AG04449 (cell line): Measurements from ENCODE around the gene PSMD11.
"Not testable (repeated sequence)": the region's sequence is repeated elsewhere in the genome, so short reads cannot be mapped to it uniquely, and the experiment has no call there.

Experiments used
- CTCF ChIA-PET: fragments of 350-600 bp; formaldehyde crosslinking; extraction: SDS; loops from one replicate; lab custom pipeline; 2021; ENCODE audit warnings: antibody characterized with exemption; lab: Yijun Ruan, JAX
- POLR2A ChIA-PET: fragments of 400-600, 350-600 bp; formaldehyde crosslinking; extraction: SDS; loops from one replicate; lab custom pipeline; 2020; ENCODE audit warnings: antibody characterized with exemption, inconsistent platforms; lab: Yijun Ruan, JAX
- DNase-seq: peaks from one replicate; pipeline ENCODE4 v3.0.0-alpha.2; 2010; ENCODE audit warnings: low read depth, low spot score
- H3K4me3 ChIP-seq: 2 replicates; pipeline ENCODE4 v1.5.1; 2011; ENCODE audit warnings: low read depth, mild to moderate bottlenecking, control low read depth, low read length
- TF ChIP-seq, protein P1 (sequence below): IDR thresholded peaks from one replicate; pipeline ENCODE4 v1.5.1; 2011; ENCODE audit warnings: mild to moderate bottlenecking, moderate library complexity, low read length, control low read depth, inconsistent platforms; ENCODE audit not compliant: insufficient read depth; ENCODE audit errors: missing control alignments

The PSMD11 gene

DNA sequence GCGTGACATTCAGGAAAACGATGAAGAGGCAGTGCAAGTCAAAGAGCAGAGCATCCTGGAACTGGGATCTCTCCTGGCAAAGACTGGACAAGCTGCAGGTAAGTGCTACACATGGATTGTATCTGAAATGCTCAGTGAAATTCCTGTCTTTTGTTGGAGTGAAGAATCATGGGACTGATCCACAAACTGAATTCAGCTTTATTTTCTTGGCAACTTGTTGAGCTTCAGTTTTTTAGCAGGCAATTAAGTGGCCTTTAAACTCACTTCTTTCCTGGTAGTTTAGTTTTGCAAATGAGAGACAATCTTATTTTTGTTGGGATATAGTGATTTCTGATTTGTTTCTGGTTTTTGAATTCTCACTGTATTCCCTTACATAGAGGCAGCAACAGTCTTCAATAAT lies 2.6 kb downstream of the PSMD11 start:
- ChIA-PET POLR2A (no interaction called here), CTCF (interaction anchor here (1.3 to 14.4 kb wide), 2 partner anchors 14 to 37 kb away, joined by 3 to 247 read pairs; no protein-coding TSS in a partner anchor)
- DNase-seq, result no peak
- TF ChIP-seq, protein P1, sequence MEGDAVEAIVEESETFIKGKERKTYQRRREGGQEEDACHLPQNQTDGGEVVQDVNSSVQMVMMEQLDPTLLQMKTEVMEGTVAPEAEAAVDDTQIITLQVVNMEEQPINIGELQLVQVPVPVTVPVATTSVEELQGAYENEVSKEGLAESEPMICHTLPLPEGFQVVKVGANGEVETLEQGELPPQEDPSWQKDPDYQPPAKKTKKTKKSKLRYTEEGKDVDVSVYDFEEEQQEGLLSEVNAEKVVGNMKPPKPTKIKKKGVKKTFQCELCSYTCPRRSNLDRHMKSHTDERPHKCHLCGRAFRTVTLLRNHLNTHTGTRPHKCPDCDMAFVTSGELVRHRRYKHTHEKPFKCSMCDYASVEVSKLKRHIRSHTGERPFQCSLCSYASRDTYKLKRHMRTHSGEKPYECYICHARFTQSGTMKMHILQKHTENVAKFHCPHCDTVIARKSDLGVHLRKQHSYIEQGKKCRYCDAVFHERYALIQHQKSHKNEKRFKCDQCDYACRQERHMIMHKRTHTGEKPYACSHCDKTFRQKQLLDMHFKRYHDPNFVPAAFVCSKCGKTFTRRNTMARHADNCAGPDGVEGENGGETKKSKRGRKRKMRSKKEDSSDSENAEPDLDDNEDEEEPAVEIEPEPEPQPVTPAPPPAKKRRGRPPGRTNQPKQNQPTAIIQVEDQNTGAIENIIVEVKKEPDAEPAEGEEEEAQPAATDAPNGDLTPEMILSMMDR, result no peak
- no peak overlapping the region for H3K4me3 ChIP-seq

DNA sequence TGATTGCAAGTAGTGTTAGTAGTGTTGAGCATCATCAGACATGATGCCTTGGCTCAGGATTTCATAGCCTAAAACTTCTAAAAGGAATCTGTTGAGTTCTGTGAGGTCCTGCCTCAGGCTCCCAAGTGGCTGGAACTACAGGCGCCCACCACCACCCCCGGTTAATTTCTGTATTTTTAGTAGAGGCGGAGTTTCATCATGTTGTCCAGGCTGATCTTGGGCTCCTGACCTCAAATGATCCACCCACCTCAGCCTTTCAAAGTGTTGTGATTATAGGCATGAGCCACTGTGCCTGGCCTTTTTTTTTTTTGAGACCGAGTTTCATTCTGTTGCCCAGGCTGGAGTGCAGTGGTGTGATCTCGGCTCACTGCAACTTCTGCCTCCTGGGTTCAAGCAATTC lies 5.7 kb downstream of the PSMD11 start:
- no peak for DNase-seq
- TF ChIP-seq, protein P1, result no peak
- CTCF ChIA-PET, result interaction anchor here (14.4 kb wide), 1 partner anchor 11 kb away, joined by 247 read pairs; no protein-coding TSS in a partner anchor
- H3K4me3 ChIP-seq, result no peak overlapping the region
- POLR2A ChIA-PET, result no interaction called here

- POLR2A ChIA-PET, result not testable (repeated sequence)
These were observed 6.1 kb downstream of the PSMD11 start for GRCh38 chr17:32450379-32450778.

GRCh38 chr17:32451879-32452278 lies 7.6 kb downstream of the PSMD11 start:
- no peak for DNase-seq
- TF ChIP-seq, protein P1, result no peak
- ChIA-PET CTCF (interaction anchor here (14.4 kb wide), 1 partner anchor 9 kb away, joined by 247 read pairs; no protein-coding TSS in a partner anchor), POLR2A (no interaction called here)
- H3K4me3 ChIP-seq, result no peak overlapping the region

More at GRCh38 chr17:32450379-32450778, 6.1 kb downstream of the PSMD11 start:
- not testable (repeated sequence) for H3K4me3 ChIP-seq, DNase-seq
- CTCF ChIA-PET, result interaction anchor here (14.4 kb wide), 1 partner anchor 11 kb away, joined by 247 read pairs; no protein-coding TSS in a partner anchor

DNA sequence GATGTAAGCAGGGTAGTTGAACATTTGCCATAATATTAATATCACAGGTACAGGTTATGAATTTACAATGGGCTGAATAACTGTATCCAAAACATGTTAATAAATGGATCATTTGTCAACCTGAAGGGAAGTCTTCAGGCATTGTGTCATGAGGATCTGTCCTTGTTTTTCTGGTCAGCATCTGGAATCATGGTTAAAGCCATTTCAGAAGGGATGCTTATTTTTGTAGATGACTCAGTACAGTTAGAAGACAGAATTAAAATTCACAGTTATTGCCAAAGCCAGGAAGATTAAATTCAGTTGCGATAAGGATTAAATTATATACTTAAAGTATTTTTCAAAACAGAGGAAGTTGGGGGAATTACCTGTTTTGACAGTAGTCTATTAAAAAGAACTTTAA lies 8.0 kb downstream of the PSMD11 start:
- DNase-seq, result no peak
- TF ChIP-seq, protein P1, result no peak
- no peak overlapping the region for H3K4me3 ChIP-seq
- POLR2A ChIA-PET, result no interaction called here
- CTCF ChIA-PET, result interaction anchor here (2.6 to 14.4 kb wide), 2 partner anchors 8 to 9 kb away, joined by 17 to 247 read pairs; partner anchors contain the start of gene PSMD11

DNA sequence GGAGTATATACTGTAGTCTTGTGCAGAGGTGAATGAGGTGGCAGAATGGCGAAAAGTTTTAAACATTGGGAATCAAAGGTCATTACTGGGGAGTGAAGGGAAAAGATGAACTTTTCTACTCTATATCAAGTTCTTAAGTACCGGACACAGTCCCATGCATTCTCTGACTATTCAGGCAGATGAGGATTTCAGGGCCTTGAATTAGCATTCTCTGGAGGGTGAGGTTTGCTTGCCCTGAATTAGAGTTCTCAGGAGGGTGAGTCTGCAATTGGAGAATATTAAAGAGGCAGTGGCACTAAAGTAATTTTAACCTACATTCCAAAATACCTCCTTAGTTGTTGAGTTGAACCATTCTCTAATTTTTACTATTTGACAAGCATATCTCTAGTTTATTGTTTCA lies 9.1 kb downstream of the PSMD11 start:
- H3K4me3 ChIP-seq, result no peak overlapping the region
- POLR2A ChIA-PET, result no interaction called here
- DNase-seq, result no peak
- CTCF ChIA-PET, result interaction anchor here (1.3 to 14.4 kb wide), 3 partner anchors 8 to 302 kb away, joined by 4 to 247 read pairs (median 17); partner anchors contain the start of gene PSMD11
- TF ChIP-seq, protein P1, result no peak

DNA sequence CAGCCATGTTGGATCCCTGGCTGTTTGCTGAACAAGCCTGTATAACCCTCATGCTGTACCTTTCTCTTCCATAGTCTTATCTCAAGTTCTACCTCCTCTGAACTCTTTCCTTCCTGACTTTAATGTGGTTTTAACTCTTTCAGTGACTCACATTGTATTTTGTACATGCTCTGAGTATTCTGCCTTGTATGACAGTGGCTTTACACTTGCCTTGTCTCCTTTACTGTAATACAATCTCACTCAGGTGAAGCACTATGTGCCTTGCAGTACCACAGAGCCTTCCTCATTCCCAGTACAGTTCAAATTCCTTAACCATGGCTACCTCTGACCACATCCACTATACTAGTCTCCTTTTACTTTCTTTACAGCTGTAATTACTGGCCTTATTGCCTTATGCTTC lies 14.1 kb downstream of the PSMD11 start:
- CTCF ChIA-PET, result interaction anchor here (0.6 to 11.1 kb wide), 4 partner anchors 11 to 296 kb away, joined by 3 to 247 read pairs (median 82); partner anchors contain the start of gene PSMD11
- TF ChIP-seq, protein P1, result no peak
- DNase-seq, result no peak
- H3K4me3 ChIP-seq, result no peak overlapping the region
- POLR2A ChIA-PET, result no interaction called here
